Measurements from ENCODE around the gene SHCBP1L.

SHCBP1L gene

GRCh38 chr1:182952677-182953444 is at the start of gene SHCBP1L:
SHCBP1L (minus strand) TSS chr1:182953166; CDS start chr1:182953133, 33 bp downstream.
- no peak for DNase-seq (ENCODE audit: low spot score)

DNA sequence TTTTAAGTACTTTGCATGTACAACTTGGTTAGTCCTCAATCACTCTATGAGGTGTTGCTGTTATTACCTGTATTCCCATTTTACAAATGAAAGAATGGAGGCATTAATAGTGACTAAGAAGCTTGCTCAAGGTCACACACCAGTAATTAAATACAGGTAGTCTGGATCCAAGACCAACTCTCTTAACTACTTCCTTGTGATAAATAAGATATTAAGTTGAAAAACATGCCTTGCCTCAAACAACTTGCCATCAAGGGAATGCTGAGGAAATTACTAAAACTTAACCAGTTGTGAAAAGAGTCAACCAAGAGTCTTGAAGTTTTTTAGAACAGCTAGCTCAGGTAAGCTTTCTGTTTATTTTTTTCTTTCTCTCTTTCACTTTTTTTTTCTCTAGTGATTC is 49.3 kb upstream of the SHCBP1L start:
- DNase-seq (ENCODE audit: low spot score), result no peak

GRCh38 chr1:183000167-183000962 is 47.4 kb upstream of the SHCBP1L start:
- no peak for DNase-seq (ENCODE audit: low spot score)

DNA sequence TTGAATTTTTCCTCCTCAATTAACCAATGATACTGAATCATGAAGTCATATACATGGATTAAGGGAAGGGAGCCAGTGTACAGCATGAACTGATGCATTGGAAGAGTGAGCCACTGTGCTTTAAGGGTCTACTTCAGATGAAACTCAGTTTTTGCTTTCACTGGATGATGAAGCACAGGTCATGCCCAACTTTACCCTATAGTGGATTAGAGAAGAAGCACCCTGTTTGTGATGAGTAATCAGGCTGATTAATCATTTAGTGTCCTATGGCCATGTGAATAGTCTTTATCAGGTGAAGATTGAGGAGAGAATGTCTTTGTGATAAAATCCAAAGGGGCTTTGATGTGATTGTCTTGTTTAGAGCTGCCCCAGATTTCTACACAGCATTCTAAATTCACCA is 45.5 kb upstream of the SHCBP1L start:
- DNase-seq (ENCODE audit: low spot score), result no peak

DNA sequence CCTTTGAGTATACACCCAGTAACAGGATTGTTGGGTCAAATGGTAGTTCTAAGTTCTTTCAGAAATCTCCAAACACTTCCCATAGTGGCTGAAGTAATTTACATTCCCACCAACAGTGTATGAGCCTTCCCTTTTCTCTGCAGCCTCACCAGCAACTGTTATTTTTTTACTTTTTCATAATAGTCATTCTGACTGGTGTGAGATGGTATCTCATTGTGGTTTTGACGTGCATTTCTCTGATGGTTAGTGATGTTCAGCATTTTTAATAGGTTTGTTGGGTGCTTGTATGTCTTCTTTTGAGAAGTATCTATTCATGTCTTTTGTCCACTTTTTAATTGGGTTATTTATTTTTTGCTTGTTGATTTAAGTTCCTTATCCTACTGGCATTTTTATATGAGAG is 43.9 kb upstream of the SHCBP1L start:
- no peak for DNase-seq (ENCODE audit: low spot score)

GRCh38 chr1:182995894-182996293 is 42.9 kb upstream of the SHCBP1L start:
- DNase-seq (ENCODE audit: low spot score), result no peak

DNA sequence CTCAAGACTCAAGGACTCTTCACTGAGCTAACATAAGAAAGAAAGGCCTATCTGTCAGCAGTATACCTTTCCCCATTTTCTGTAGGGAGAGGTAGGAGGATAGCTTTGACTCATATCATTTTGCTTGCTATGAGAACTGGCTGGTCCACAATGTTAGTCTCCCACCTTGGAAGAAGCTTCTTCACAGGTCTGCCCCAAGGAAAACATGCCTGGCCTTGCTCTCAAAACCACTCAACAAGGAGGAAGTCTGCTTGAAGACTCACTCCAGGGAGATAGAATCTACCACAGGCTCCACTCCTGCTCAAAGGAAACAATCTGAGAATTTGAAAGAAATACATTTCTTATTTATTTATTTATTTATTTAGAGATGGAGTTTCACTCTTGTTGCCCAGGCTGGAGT is 40.8 kb upstream of the SHCBP1L start:
- DNase-seq (ENCODE audit: low spot score), result no peak

- no peak for DNase-seq (ENCODE audit: low spot score)
These were observed 37.6 kb upstream of the SHCBP1L start for GRCh38 chr1:182990413-182991144.

DNA sequence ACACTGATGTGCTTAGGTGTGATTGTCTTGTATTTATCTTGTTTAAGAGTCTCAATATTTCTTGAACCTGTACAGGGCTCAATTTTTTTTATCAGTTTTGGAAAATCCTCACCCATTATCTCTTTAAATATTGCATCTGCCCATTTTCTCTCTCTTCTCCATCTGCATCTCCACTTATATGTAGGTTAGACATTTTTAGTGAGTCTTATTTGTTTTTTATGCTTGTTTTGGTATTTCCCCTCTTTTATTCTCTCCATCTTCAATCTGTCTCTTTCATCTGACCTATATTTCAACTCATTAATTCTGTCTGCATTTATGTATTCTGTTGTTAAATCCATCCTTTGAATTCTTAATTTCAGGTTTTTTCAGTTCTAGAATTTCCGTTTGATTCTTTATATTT is 32.9 kb upstream of the SHCBP1L start:
- DNase-seq (ENCODE audit: low spot score), result no peak

- DNase-seq (ENCODE audit: low spot score), result no peak
These were observed 31.7 kb upstream of the SHCBP1L start for GRCh38 chr1:182984621-182985020.

- DNase-seq (ENCODE audit: low spot score), result no peak
These were observed 31.2 kb upstream of the SHCBP1L start for GRCh38 chr1:182984138-182984537.

GRCh38 chr1:182978151-182978853 is 25.3 kb upstream of the SHCBP1L start:
- DNase-seq (ENCODE audit: low spot score), result no peak

DNA sequence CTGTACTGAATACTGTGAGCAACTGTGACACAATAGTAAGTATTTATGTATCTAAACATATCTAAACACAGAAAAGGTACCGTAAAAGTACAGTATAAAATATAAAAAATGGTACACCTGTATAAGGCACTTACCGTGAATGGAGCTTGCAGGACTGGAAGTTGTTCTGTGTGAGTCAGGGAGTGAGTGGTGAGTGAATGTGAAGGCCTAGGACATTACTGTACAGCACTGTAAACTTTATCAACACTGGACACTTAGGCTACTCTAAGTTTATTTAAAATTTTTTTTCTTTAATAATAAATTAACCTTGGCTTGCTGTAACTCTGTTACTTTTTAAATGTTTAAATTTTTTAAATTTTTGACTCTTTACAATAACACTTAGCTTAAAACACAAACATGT is 24.5 kb upstream of the SHCBP1L start:
- DNase-seq (ENCODE audit: low spot score), result no peak

DNA sequence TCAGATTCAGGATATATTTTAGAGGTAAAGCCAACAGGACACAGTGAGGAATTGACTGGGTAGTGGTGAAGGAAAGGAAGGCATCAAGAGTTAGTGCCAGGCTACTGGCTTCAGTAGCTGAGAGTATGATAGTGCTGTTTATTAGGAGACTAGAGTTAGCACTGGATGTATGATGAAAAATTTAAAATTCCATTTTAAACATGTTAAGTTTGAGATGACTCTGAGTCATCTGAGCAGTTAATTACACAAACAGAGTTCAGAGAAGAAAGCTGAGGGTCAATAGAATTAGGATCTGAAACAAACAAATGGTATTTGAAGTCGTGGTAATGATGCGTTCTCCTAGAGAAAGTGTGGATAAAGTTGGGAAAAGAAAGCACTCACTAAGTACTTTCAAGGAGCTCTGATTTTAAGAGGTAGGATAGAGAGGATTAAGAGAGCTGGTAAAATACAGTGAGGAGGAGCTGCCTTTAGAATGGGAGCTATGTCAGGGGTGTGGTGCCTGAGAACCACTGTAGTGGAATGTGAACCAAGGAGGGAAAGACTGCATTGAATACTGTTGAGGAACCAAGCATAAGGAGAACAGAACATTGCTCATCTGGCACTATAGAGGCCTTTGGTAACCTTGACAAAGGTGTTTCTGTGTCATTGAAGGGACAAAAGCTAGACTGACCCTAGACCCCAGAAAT is 21.7 kb upstream of the SHCBP1L start:
- no peak for DNase-seq (ENCODE audit: low spot score)

GRCh38 chr1:182972829-182973228 is 19.9 kb upstream of the SHCBP1L start:
- DNase-seq (ENCODE audit: low spot score), result no peak

GRCh38 chr1:182972231-182972630 is 19.3 kb upstream of the SHCBP1L start:
- no peak for DNase-seq (ENCODE audit: low spot score)

GRCh38 chr1:182971219-182971618 is 18.3 kb upstream of the SHCBP1L start:
- DNase-seq (ENCODE audit: low spot score), result no peak

GRCh38 chr1:182968836-182969734 is 16.1 kb upstream of the SHCBP1L start:
- DNase-seq (ENCODE audit: low spot score), result no peak

DNA sequence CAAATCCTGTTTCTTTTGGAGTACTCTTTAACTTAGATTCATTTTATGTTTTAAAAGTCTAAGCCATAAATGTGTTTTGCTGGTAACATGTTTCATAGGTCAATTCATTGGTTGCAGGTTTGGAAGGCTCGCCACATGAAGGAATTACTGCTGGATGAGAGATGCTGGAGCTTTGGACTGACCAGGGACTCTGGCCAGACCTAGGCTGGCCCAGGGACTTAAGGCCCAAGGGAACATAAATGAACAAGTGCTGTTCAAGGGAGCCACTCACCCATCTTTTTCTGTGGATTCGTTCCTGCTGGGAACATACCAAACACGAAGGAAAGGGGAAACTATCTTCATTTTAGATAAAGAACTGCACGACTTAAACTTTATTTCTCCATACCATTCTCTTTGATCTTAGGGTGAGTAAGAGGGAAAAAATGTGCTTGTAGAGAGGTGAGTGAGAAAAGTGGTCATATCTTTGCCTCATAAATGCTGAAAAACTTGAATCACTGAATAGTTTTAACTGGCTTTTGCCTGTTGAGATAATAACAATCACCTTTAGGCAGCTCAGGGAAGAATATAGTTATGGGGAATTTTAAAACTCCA is 15.3 kb upstream of the SHCBP1L start:
- no peak for DNase-seq (ENCODE audit: low spot score)

- no peak for DNase-seq (ENCODE audit: low spot score)
These were observed 12.9 kb upstream of the SHCBP1L start for GRCh38 chr1:182965861-182966260.

All from germinal center (tissue), 1 donor.